ENCODE data around the gene CDC14A. TPM values are rescaled to one million over a fixed set of nuclear protein-coding genes. Genes with fewer than 3 reads are reported as not detected.

CDC14A gene
- total and polyA plus RNA-seq, 2 donors (not counting 3 experiments of a cell fraction or from before 2014, with no cell fraction given) = 3.4 to 13.9 TPM

DNA sequence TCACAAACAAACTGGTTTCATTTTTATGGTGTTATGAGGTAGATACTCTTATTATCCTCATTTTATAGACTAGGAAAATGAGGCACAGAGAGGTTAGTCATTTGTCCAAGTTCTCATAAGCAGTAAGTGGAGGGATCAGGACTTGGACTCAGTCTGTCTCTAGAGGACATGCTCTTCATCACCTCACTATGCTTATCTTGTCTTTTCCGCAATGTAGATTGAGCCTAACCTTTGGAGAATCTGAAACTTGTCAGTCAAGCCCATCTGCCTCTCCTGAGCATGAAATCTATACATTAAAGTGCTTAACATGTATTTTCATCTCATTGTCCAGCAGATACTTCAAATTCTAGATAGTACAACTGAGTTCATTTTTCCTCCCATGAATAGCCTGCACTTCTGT is 11.8 kb upstream of the CDC14A start:
- Histone ChIP-seq H3K36me3 (ENCODE audit: control insufficient read depth in 2 of 2, extremely low read depth in 1 of 2, insufficient read depth in 2 of 2, low read length in 2 of 2) (no peaks in the 10 kb centered on the region), H3K4me2 (ENCODE audit: insufficient read depth, low read length) (no peak overlapping the region), H2AFZ (ENCODE audit: low read depth, low read length) (no peak overlapping the region), H3K4me3 (replicated peaks in 1 of 3; ENCODE audit: insufficient read depth in 1 of 3, low read depth in 1 of 3, low read length in 3 of 3) (no peak overlapping the region), H3K27ac (ENCODE audit: insufficient read depth, low read depth, low read length) (no peak overlapping the region), H3K9ac (replicated peaks; ENCODE audit: extremely low read depth, insufficient read depth, low read length) (no peak overlapping the region), H3K27me3 (ENCODE audit: control insufficient read depth in 2 of 2, insufficient read depth in 2 of 2, low read length in 2 of 2) (no peaks in the 10 kb centered on the region), H3K9me3 (replicated peaks; ENCODE audit: control insufficient read depth, insufficient read depth, low read length) (no peaks in the 10 kb centered on the region), H4K20me1 (replicated peaks; ENCODE audit: control insufficient read depth, extremely low read depth, insufficient read depth, low read length) (no peaks in the 10 kb centered on the region), H3K79me2 (ENCODE audit: control insufficient read depth, insufficient read depth, low read length) (no peaks in the 10 kb centered on the region), H3K9me1 (replicated peaks; ENCODE audit: control insufficient read depth, extremely low read depth, insufficient read depth, low read length) (no peaks in the 10 kb centered on the region), H3K4me1 (ENCODE audit: control insufficient read depth, extremely low read depth, insufficient read depth, low read length) (no peaks in the 10 kb centered on the region)
- FAIRE-seq = no peak
- TF ChIP-seq GATA2 (IDR thresholded peaks at IDR 0.05; ENCODE audit: insufficient read depth, insufficient read length, low read depth, low read length) = no peak
- TF ChIP-seq POLR2AphosphoS5 (IDR thresholded peaks at IDR 0.05; ENCODE audit: insufficient read depth, low read depth, low read length) = no peak
- TF ChIP-seq JUN (IDR thresholded peaks at IDR 0.05; ENCODE audit: borderline replicate concordance, insufficient read depth, insufficient read length, low read depth) = no peak
- TF ChIP-seq EZH2 (IDR thresholded peaks at IDR 0.05; ENCODE audit: borderline replicate concordance, low read depth, low read length, severe bottlenecking) = no peak
- no peak for TF ChIP-seq POLR2A (IDR thresholded peaks at IDR 0.05; ENCODE audit: low read depth, low read length)
- TF ChIP-seq, protein P1, sequence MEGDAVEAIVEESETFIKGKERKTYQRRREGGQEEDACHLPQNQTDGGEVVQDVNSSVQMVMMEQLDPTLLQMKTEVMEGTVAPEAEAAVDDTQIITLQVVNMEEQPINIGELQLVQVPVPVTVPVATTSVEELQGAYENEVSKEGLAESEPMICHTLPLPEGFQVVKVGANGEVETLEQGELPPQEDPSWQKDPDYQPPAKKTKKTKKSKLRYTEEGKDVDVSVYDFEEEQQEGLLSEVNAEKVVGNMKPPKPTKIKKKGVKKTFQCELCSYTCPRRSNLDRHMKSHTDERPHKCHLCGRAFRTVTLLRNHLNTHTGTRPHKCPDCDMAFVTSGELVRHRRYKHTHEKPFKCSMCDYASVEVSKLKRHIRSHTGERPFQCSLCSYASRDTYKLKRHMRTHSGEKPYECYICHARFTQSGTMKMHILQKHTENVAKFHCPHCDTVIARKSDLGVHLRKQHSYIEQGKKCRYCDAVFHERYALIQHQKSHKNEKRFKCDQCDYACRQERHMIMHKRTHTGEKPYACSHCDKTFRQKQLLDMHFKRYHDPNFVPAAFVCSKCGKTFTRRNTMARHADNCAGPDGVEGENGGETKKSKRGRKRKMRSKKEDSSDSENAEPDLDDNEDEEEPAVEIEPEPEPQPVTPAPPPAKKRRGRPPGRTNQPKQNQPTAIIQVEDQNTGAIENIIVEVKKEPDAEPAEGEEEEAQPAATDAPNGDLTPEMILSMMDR (IDR thresholded peaks at IDR 0.05; ENCODE audit: extremely low read depth in 1 of 2, insufficient read depth in 1 of 2, low read depth in 1 of 2, low read length in 2 of 2) = no peak
- TF ChIP-seq, protein P2, sequence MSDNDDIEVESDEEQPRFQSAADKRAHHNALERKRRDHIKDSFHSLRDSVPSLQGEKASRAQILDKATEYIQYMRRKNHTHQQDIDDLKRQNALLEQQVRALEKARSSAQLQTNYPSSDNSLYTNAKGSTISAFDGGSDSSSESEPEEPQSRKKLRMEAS (IDR thresholded peaks at IDR 0.05; ENCODE audit: insufficient read depth, insufficient read length) = no peak
- TF ChIP-seq FOS (IDR thresholded peaks at IDR 0.05; ENCODE audit: borderline replicate concordance, insufficient read depth, low read length) = no peak
- TF ChIP-seq MYC (IDR thresholded peaks at IDR 0.05; ENCODE audit: low read depth, low read length) = no peak
- CTCF ChIA-PET = no interaction called here
- BruUV-seq (replicated peaks) = no TSS peak
- intact Hi-C loops (cut with micrococcal nuclease) (no loop called here), dilution Hi-C loops (cut with MboI; ENCODE audit: extremely low pct_ligation_motif_present, low sequenced_read_pairs) (no loop called here)
- DNase-seq (ENCODE audit: low read depth, low spot score) = no peak
- POLR2A ChIA-PET = no interaction called here

Measured in endothelial cell of umbilical vein (primary cell).